Activated T-cell treated with anti-CD3 and anti-CD28 coated beads, Interleukin-2, amount 50 U/mL, for 24 hours (primary cell): Measurements from ENCODE around the gene SH3RF3.

Source experiments
- DNase-seq: peaks from one replicate; pipeline ENCODE4 v3.0.0-alpha.2; 2020
- H3K27ac Mint-ChIP-seq: 2 replicates; pipeline ENCODE4 v1.8.0; 2020; ENCODE audit warnings: mild to moderate bottlenecking, mixed read lengths
- H3K27me3 Mint-ChIP-seq: 2 replicates; pipeline ENCODE4 v1.8.0; 2020; ENCODE audit warnings: mixed read lengths
- H3K36me3 Mint-ChIP-seq: 2 replicates; pipeline ENCODE4 v1.8.0; 2020; ENCODE audit warnings: low read depth, mixed read lengths
- H3K4me1 Mint-ChIP-seq: 2 replicates; pipeline ENCODE4 v1.8.0; 2020; ENCODE audit warnings: low read depth, mixed read lengths
- H3K4me3 Mint-ChIP-seq: 2 replicates; pipeline ENCODE4 v1.8.0; 2020; ENCODE audit warnings: mild to moderate bottlenecking, moderate library complexity, mixed read lengths
- H3K9me3 Mint-ChIP-seq: 2 replicates; pipeline ENCODE4 v1.8.0; 2020; ENCODE audit warnings: mixed read lengths

The SH3RF3 gene

GRCh38 chr2:109455731-109456691 is 327.0 kb downstream of the SH3RF3 start:
- Mint-ChIP-seq H3K4me1 (peaks cover 18% of the 10 kb centered on the region), H3K9me3 (no peaks in the 10 kb centered on the region), H3K27me3 (no peaks in the 10 kb centered on the region), H3K36me3 (no peaks in the 10 kb centered on the region), H3K4me3 (no peak overlapping the region), H3K27ac (no peak overlapping the region)
- DNase-seq, result no peak

GRCh38 chr2:109456776-109457175 is 327.8 kb downstream of the SH3RF3 start:
- Mint-ChIP-seq H3K27ac (no peak overlapping the region), H3K9me3 (no peaks in the 10 kb centered on the region), H3K36me3 (no peaks in the 10 kb centered on the region), H3K4me1 (peaks cover 18% of the 10 kb centered on the region), H3K27me3 (no peaks in the 10 kb centered on the region), H3K4me3 (no peak overlapping the region)
- DNase-seq, result no peak

GRCh38 chr2:109457366-109457765 is 328.4 kb downstream of the SH3RF3 start:
- Mint-ChIP-seq H3K27ac (no peak overlapping the region), H3K36me3 (no peaks in the 10 kb centered on the region), H3K9me3 (no peaks in the 10 kb centered on the region), H3K4me1 (peaks cover 18% of the 10 kb centered on the region), H3K4me3 (no peak overlapping the region), H3K27me3 (no peaks in the 10 kb centered on the region)
- DNase-seq, result no peak

GRCh38 chr2:109457794-109458193 is 328.8 kb downstream of the SH3RF3 start:
- H3K4me1 Mint-ChIP-seq, result peaks cover 18% of the 10 kb centered on the region
- no peak overlapping the region for H3K4me3 Mint-ChIP-seq
- no peaks in the 10 kb centered on the region for H3K36me3 Mint-ChIP-seq
- no peaks in the 10 kb centered on the region for H3K27me3 Mint-ChIP-seq
- DNase-seq, result no peak
- H3K9me3 Mint-ChIP-seq, result no peaks in the 10 kb centered on the region
- H3K27ac Mint-ChIP-seq, result no peak overlapping the region

GRCh38 chr2:109458512-109458911 is 329.5 kb downstream of the SH3RF3 start:
- H3K27me3 Mint-ChIP-seq, result no peaks in the 10 kb centered on the region
- no peak overlapping the region for H3K27ac Mint-ChIP-seq
- no peak overlapping the region for H3K4me3 Mint-ChIP-seq
- H3K9me3 Mint-ChIP-seq, result no peaks in the 10 kb centered on the region
- peaks cover 18% of the 10 kb centered on the region for H3K4me1 Mint-ChIP-seq
- no peaks in the 10 kb centered on the region for H3K36me3 Mint-ChIP-seq
- DNase-seq, result no peak

GRCh38 chr2:109459485-109459884 is 330.5 kb downstream of the SH3RF3 start:
- no peak overlapping the region for H3K27ac Mint-ChIP-seq
- H3K27me3 Mint-ChIP-seq, result no peaks in the 10 kb centered on the region
- no peak for DNase-seq
- H3K4me1 Mint-ChIP-seq, result peaks cover 14% of the 10 kb centered on the region
- H3K36me3 Mint-ChIP-seq, result no peaks in the 10 kb centered on the region
- no peaks in the 10 kb centered on the region for H3K9me3 Mint-ChIP-seq
- no peak overlapping the region for H3K4me3 Mint-ChIP-seq

- Mint-ChIP-seq H3K27ac (no peak overlapping the region), H3K4me3 (no peak overlapping the region), H3K36me3 (no peaks in the 10 kb centered on the region), H3K27me3 (no peaks in the 10 kb centered on the region), H3K4me1 (peaks cover 6% of the 10 kb centered on the region), H3K9me3 (no peaks in the 10 kb centered on the region)
- DNase-seq, result no peak
Observed at GRCh38 chr2:109460553-109461324, 331.7 kb downstream of the SH3RF3 start.

- H3K27me3 Mint-ChIP-seq, result no peaks in the 10 kb centered on the region
- H3K36me3 Mint-ChIP-seq, result no peaks in the 10 kb centered on the region
- no peak for DNase-seq
- no peak overlapping the region for H3K4me3 Mint-ChIP-seq
- H3K4me1 Mint-ChIP-seq, result no peaks in the 10 kb centered on the region
- H3K9me3 Mint-ChIP-seq, result no peaks in the 10 kb centered on the region
- no peak overlapping the region for H3K27ac Mint-ChIP-seq
Observed at GRCh38 chr2:109463236-109463635, 334.2 kb downstream of the SH3RF3 start.

GRCh38 chr2:109463891-109464290 is 334.9 kb downstream of the SH3RF3 start:
- no peaks in the 10 kb centered on the region for H3K36me3 Mint-ChIP-seq
- no peaks in the 10 kb centered on the region for H3K4me1 Mint-ChIP-seq
- no peaks in the 10 kb centered on the region for H3K27me3 Mint-ChIP-seq
- H3K27ac Mint-ChIP-seq, result no peak overlapping the region
- H3K4me3 Mint-ChIP-seq, result no peak overlapping the region
- DNase-seq, result no peak
- H3K9me3 Mint-ChIP-seq, result no peaks in the 10 kb centered on the region

- Mint-ChIP-seq H3K36me3 (no peaks in the 10 kb centered on the region), H3K4me3 (no peak overlapping the region), H3K27ac (no peak overlapping the region), H3K9me3 (no peaks in the 10 kb centered on the region), H3K27me3 (no peaks in the 10 kb centered on the region), H3K4me1 (no peaks in the 10 kb centered on the region)
- no peak for DNase-seq
Observed at GRCh38 chr2:109466674-109467575, 337.9 kb downstream of the SH3RF3 start.

- Mint-ChIP-seq H3K27ac (no peak overlapping the region), H3K4me3 (no peak overlapping the region), H3K27me3 (no peaks in the 10 kb centered on the region), H3K9me3 (no peaks in the 10 kb centered on the region), H3K4me1 (no peaks in the 10 kb centered on the region), H3K36me3 (no peaks in the 10 kb centered on the region)
- no peak for DNase-seq
Observed at GRCh38 chr2:109467701-109468100, 338.7 kb downstream of the SH3RF3 start.

- no peaks in the 10 kb centered on the region for H3K9me3 Mint-ChIP-seq
- no peak overlapping the region for H3K27ac Mint-ChIP-seq
- no peaks in the 10 kb centered on the region for H3K4me1 Mint-ChIP-seq
- H3K36me3 Mint-ChIP-seq, result no peaks in the 10 kb centered on the region
- no peak for DNase-seq
- H3K27me3 Mint-ChIP-seq, result no peaks in the 10 kb centered on the region
- H3K4me3 Mint-ChIP-seq, result no peak overlapping the region
Observed at GRCh38 chr2:109468893-109469292, 339.9 kb downstream of the SH3RF3 start.

GRCh38 chr2:109471658-109472057 is 342.7 kb downstream of the SH3RF3 start:
- DNase-seq, result no peak
- no peaks in the 10 kb centered on the region for H3K27me3 Mint-ChIP-seq
- no peak overlapping the region for H3K4me3 Mint-ChIP-seq
- H3K36me3 Mint-ChIP-seq, result no peaks in the 10 kb centered on the region
- H3K4me1 Mint-ChIP-seq, result peaks cover 6% of the 10 kb centered on the region
- H3K9me3 Mint-ChIP-seq, result no peaks in the 10 kb centered on the region
- H3K27ac Mint-ChIP-seq, result no peak overlapping the region

- no peak overlapping the region for H3K27ac Mint-ChIP-seq
- no peaks in the 10 kb centered on the region for H3K9me3 Mint-ChIP-seq
- H3K4me1 Mint-ChIP-seq, result peaks cover 6% of the 10 kb centered on the region
- H3K27me3 Mint-ChIP-seq, result no peaks in the 10 kb centered on the region
- DNase-seq, result no peak
- no peaks in the 10 kb centered on the region for H3K36me3 Mint-ChIP-seq
- H3K4me3 Mint-ChIP-seq, result no peak overlapping the region
Observed at GRCh38 chr2:109472331-109472959, 343.4 kb downstream of the SH3RF3 start.
